K562 (cell line): ENCODE results near the gene HRC. TPM values are rescaled to one million over a fixed set of nuclear protein-coding genes. Genes with fewer than 3 reads are reported as not detected.
A peak's percentile ranks its signal among the peaks of the same experiment; 100 is the strongest.

ENCODE experiments used
- ATF3 ChIP-seq, 2 experiments: fragments of 450-650 bp in 1 of 2; sonication (generic) in 1 of 2; formaldehyde crosslinking in 1 of 2; IDR thresholded peaks in 1 of 2; conservative IDR thresholded peaks in 1 of 2; 2 replicates each; pipeline versions ENCODE4 v1.6.1 to v1.8.1; 2016 to 2023; ENCODE audit warnings: mild to moderate bottlenecking in 2 of 2, moderate library complexity in 2 of 2, inconsistent platforms in 1 of 2, missing genetic modification reagents in 1 of 2
- CREM ChIP-seq: IDR thresholded peaks from 2 replicates; pipeline ENCODE4 v1.6.1; 2014; ENCODE audit warnings: antibody characterized with exemption, low read depth
- ELK3 ChIP-seq: fragments of 450-650 bp; formaldehyde crosslinking; IDR thresholded peaks from 2 replicates; pipeline ENCODE4 v1.4.0; 2020; ENCODE audit warnings: mild to moderate bottlenecking
- EWSR1 ChIP-seq: fragments of 450-650 bp; IDR thresholded peaks from 2 replicates; pipeline ENCODE4 v1.6.1; 2018; ENCODE audit warnings: borderline replicate concordance, mild to moderate bottlenecking, low read depth, moderate library complexity; ENCODE audit not compliant: partially characterized antibody
- FOXP4 ChIP-seq: sonication (generic); formaldehyde crosslinking; IDR thresholded peaks from 2 replicates; pipeline ENCODE4 v1.8.0; 2022; ENCODE audit warnings: mild to moderate bottlenecking, missing genetic modification reagents, borderline replicate concordance
- ILK ChIP-seq: fragments of 450-650 bp; IDR thresholded peaks from 2 replicates; pipeline ENCODE4 v1.6.1; 2016; ENCODE audit warnings: missing genetic modification characterization, low read depth, mild to moderate bottlenecking, missing compliant biosample characterization, moderate library complexity, borderline replicate concordance
- JUNB ChIP-seq: fragments of 450-650 bp; formaldehyde crosslinking; conservative IDR thresholded peaks from 2 replicates; pipeline ENCODE4 v1.4.0; 2020; ENCODE audit warnings: mild to moderate bottlenecking
- MBD1 ChIP-seq: fragments of 250-450 bp; sonication (Bioruptor Pico); IDR thresholded peaks from 2 replicates; pipeline ENCODE4 v1.8.0; 2022; ENCODE audit warnings: inconsistent platforms
- MEF2A ChIP-seq: IDR thresholded peaks from 2 replicates; pipeline ENCODE4 v1.6.1; 2011; ENCODE audit warnings: low read depth, mild to moderate bottlenecking, low read length, moderate library complexity; ENCODE audit not compliant: control insufficient read depth
- MTF1 ChIP-seq: fragments of 250-450 bp; sonication (Bioruptor Pico); IDR thresholded peaks from 2 replicates; pipeline ENCODE4 v1.9.0; 2021; ENCODE audit warnings: moderate library complexity, mild to moderate bottlenecking, inconsistent platforms, borderline replicate concordance
- NR4A1 ChIP-seq, 2 experiments: fragments of 250-450 bp in 1 of 2; fragments of 450-650 bp in 1 of 2; sonication (Bioruptor Pico) in 1 of 2; IDR thresholded peaks; 2 replicates each; pipeline versions ENCODE4 v1.4.0 to v1.6.1; 2016 to 2020; ENCODE audit warnings: mild to moderate bottlenecking in 2 of 2, missing compliant biosample characterization in 1 of 2, missing genetic modification characterization in 1 of 2, moderate library complexity in 1 of 2
- RCOR1 ChIP-seq, 2 experiments: IDR thresholded peaks; 2 replicates each; pipeline ENCODE4 v1.6.1; 2012; ENCODE audit warnings: low read depth in 2 of 2, low read length in 2 of 2, borderline replicate concordance in 1 of 2, improper control_type of control experiment in 1 of 2
- SMARCA4 ChIP-seq: fragments of 450-650 bp; IDR thresholded peaks from 2 replicates; pipeline ENCODE4 v1.6.1; 2016
- ZNF124 ChIP-seq: sonication (generic); formaldehyde crosslinking; IDR thresholded peaks from 2 replicates; pipeline ENCODE4 v1.8.1; 2022; ENCODE audit warnings: missing genetic modification reagents
- polyA plus RNA-seq, 8 experiments: library from polyadenylated mRNA; depleted of rRNA in 4 of 8; stranded (reverse) in 5 of 8; unstranded in 3 of 8; fragments of >200 nt; fragmentation: Nextera tagmentation in 2 of 8; fragmentation: Illumina TruSeq in 1 of 8; extraction: Ambion mirVana in 2 of 8; extraction: Trizol in 1 of 8; gene quantifications; 2 replicates each; pipeline versions ENCODE4 v1.2.1 to v1.2.3, GENCODE V29; 2011 to 2014; ENCODE audit warnings: inconsistent platforms in 1 of 8, missing spikeins in 1 of 8
- total RNA-seq, 7 experiments: library from RNA; depleted of rRNA in 6 of 7; stranded (reverse); fragments of >200 nt in 6 of 7; fragmentation: Illumina TruSeq in 2 of 7; extraction: Trizol in 2 of 7; gene quantifications; 2 replicates each; pipeline versions ENCODE4 v1.2.1 to v1.2.3, GENCODE V29; 2011 to 2021; ENCODE audit warnings: low replicate concordance in 1 of 7

Gene HRC
- total and polyA plus RNA-seq, 9 of the 15 experiments (the other 6 are each of a cell fraction or from before 2014, with no cell fraction given), result 0.66 to 18.7 (median 13.1) TPM

- TF ChIP-seq FOXP4 (CRISPR knock-in tag), result no peak
- TF ChIP-seq ILK (tag), result no peak
- no peak for TF ChIP-seq SMARCA4
- no peak for TF ChIP-seq MTF1 (CRISPR knock-in tag)
- no peak for TF ChIP-seq ZNF124
- TF ChIP-seq EWSR1, result no peak
- TF ChIP-seq MBD1, result no peak
- peak; percentile 96 for TF ChIP-seq ATF3 (IDR thresholded peaks at IDR 0.05)
- no peak; the same call in none of the 2 replicates for TF ChIP-seq ATF3 (CRISPR knock-in tag; conservative IDR thresholded peaks at IDR 0.05)
- TF ChIP-seq RCOR1 (IDR thresholded peaks at IDR 0.05; ENCODE audit: borderline replicate concordance in 1 of 2, low read depth in 2 of 2, low read length in 2 of 2), result peak in 1 of 2 experiments; percentile 33; a peak in 3 of 4 replicates
- no peak for TF ChIP-seq JUNB
- peak; percentile 59; the same call in 1 of the 2 replicates for TF ChIP-seq NR4A1 (CRISPR knock-in tag; IDR thresholded peaks at IDR 0.05)
- TF ChIP-seq NR4A1 (tag; IDR thresholded peaks at IDR 0.05), result peak; percentile 51; the same call in 1 of the 2 replicates
- peak; percentile 83 for TF ChIP-seq CREM
- TF ChIP-seq ELK3 (CRISPR knock-in tag), result no peak
- no peak for TF ChIP-seq MEF2A
These were observed 36.4 kb downstream of the HRC start, which contains the start of gene C19orf73 (continued) for GRCh38 chr19:49118565-49119410.
